ENCODE measurements around the gene EPB41L5.
"Not testable (repeated sequence)": the region's sequence is repeated elsewhere in the genome, so short reads cannot be mapped to it uniquely, and the experiment has no call there.

Gene EPB41L5

DNA sequence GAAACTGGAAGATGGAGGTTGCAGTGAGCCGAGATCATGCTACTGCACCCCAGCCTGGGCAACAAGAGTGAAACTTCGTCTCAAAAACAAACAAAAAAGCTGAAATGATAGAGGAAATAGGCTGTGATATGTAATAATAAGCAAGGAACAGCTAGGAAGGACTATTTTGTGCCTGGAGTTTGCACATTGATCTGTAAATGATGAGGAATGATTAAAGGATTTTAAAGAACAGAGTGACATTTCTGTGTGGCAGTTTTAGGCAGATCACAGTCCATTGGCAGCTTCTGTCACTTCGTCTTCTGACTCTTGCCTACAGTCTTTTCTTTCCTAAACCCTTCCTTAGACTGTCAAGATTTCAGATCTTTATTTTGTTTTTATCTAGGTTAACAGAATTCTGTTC lies 19.4 kb downstream of the EPB41L5 start:
- DNase-seq, result no peak

DNA sequence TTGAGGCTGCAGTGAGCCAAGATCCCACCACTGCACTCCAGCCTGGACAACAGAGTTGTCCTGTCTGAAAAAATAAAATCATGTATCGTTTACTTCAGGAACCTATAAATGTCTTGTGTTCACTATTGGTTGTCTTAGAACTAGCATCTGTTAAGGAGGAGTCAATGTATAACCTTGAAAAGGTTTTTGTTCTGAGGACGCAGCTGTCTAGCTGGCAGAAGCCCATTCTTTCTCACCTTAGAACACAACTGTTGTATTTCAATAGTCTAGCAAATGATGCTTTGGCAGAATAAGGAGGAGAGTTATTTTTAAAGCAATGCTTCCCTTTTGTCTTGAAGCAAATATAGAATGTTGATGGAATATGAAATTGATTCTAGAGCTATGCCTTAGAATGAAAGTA lies 21.1 kb downstream of the EPB41L5 start:
- no peak for DNase-seq

DNA sequence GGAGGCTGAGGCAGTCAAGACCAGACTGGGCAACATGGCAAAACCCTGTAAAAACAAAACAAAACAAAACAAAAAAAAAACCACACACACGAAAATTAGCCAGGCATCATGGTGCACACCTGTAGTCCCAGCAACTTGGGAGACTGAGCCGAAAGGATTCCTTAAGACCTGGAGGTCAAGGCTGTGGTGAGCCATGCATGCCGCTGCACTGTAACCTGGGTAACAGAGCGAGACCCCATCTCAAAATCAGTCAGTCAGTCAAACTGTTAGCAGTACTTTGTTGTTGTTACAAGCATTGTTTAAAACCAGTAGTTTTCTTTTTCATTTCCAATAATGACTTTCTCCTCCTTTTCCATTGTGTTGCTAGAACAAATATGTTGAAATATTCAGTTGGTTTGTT lies 21.7 kb downstream of the EPB41L5 start:
- DNase-seq, result no peak

DNA sequence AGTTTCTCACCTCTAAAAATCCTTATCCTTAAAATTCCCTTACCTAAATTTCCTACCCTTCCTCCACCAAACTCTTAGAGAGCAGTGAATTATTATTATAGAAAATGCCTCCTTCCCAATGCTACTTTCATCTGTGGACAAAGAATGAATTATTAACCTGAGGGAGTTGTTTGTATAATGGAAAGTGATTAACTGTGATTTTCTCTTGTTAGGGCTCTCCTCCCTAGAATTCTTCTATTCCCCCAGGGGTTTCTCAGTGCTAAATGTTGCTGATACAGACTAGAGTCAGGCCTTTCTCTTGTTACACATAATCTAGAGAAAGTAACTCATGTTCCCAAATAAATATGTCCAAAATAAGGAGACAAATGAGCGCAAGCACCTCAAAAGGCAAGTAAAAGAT lies 23.3 kb downstream of the EPB41L5 start:
- no peak for DNase-seq

DNA sequence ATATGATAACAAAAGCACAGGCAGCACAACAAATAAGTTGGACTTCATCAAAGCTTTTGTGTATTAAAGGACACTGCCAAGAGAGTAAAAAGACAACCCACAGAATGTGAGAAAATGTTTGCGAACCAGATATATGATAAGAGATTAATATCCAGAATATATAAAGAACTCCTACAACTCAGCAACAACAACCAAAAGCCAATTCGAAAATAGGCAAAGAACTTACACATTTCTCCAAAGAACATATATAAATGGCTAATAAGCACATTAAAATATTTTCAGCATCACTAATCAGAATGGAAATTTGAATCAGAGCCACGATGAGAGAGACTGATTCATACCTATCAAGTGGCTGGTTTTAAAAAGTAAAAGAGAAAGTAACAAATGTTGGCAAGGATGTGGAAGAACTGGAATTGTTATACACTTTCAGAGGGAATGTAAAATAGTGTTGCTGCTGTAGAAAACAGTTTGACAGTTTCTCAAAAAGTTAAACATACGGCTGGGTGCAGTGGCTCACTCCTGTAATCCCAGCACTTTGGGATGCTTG lies 25.2 kb downstream of the EPB41L5 start:
- DNase-seq, result no peak

DNA sequence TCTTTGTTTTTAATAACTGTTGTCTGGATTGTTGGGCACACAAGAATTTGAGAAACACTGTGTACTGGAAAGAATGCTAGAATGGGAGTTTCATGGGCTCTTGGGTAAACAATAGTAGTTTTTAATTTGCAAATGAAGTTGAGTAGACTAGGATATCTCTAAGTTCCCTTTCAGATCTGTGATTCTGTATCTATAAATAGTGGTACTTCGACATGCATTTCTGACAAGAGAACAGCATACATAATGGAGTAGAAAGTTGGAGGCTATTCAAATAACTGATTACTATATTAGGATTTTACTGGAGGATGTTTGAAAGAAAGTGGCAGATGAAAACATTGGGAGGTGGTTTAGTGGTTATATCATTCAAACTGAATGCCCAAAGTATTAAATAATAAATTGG lies 29.5 kb downstream of the EPB41L5 start:
- DNase-seq, result no peak

DNA sequence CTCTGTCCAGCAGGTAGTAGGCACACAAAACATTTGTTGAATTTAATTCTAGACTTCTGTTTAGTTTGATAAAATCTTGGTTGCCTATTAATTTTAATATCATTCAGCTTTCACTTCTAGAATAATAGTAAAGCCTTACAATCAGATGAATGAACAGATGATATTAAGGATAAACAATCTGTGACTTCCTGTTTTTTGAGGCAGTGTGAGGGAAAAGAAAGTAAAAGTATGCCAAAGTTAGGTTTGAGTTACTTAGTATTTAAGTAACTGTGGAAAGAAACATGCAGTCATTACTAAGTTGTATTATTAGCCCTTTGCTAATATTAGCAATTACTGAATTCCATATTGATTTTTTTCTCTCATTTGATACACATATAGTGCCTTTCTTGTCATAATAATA lies 31.5 kb downstream of the EPB41L5 start:
- DNase-seq, result no peak

DNA sequence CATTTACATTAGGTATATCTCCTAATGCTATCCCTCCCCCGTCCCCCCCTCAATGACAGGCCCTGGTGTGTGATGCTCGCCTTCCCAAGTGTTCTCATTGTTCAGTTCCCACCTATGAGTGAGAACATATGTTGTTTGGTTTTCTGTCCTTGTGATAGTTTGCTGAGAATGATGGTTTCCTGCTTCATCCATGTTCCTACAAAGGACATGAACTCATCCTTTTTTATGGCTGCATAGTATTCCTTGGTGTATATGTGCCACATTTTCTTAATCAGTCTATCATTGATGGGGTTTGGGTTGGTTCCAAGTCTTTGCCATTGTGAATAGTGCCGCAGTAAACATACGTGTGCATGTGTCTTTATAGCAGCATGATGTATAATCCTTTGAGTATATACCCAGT lies 32.9 kb downstream of the EPB41L5 start:
- not testable (repeated sequence) for DNase-seq

DNA sequence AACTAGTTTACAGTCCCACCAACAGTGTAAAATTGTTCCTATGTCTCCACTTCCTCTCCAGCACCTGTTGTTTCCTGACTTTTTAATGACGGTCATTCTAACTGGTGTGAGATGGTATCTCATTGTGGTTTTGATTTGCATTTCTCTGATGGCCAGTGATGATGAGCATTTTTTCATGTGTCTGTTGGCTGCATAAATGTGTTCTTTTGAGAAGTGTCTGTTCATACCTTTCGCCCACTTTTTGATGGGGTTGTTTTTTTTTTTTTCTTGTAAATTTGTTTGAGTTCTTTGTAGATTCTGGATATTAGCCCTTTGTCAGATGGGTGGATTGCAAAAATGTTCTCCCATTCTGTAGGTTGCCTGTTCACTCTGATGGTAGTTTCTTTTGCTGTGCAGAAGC lies 33.4 kb downstream of the EPB41L5 start:
- not testable (repeated sequence) for DNase-seq

DNA sequence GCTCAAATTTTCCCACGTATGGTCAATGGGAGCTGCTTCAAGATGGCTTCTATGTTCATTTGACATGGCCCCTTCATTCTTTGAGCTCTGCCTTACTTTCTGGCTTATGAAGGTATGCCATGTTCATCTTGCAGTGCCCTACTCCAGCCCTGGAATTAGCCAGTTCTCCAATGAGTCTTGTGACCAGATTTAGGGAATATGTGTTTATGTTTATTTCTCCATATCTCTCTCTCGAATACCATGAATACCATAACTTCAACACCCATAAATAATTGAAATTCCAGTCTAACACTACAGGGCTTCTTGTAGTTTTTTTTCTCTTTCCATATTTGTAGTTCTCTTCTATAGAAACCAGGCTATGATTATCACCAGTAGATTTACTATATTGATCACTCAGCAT lies 39.7 kb downstream of the EPB41L5 start:
- no peak for DNase-seq

DNA sequence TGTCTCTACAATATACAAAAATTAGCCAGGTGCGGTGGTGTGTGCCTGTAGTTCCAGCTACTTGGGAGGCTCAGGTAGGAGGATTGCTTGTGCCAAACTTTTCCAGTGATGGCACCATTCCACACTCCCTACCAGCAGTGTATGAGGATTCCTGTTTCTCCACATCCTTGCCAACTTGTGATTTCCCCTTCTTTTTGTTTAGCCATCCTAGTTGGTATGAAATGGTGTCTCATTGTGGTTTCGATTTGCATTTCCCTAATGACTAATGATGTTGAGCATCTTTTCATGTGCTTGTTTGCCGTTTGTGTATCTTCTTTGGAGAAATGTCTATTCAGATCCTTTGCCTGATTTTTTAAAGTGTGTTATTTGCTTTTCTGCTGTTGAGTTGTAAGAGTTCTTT lies 41.0 kb downstream of the EPB41L5 start:
- DNase-seq, result no peak

DNA sequence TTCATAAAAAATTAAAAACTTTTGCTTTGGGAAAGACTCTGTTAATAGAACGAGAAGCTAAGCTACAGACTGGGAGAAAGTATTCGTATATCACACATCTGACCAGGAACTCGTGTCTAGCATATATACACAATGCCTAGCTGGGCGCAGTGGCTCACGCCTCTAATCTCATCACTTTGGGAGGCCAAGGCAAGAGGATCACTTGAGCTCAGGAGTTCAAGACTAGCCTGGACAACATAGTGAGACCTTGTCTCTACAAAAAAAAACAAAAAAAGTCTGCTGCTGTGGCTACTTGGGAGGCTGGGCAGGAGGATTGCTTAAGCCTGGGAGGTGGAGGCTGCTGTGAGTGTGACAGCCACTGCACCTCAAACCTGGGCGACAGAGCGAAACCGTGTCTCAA lies 46.6 kb downstream of the EPB41L5 start:
- peak; percentile 16 for DNase-seq

DNA sequence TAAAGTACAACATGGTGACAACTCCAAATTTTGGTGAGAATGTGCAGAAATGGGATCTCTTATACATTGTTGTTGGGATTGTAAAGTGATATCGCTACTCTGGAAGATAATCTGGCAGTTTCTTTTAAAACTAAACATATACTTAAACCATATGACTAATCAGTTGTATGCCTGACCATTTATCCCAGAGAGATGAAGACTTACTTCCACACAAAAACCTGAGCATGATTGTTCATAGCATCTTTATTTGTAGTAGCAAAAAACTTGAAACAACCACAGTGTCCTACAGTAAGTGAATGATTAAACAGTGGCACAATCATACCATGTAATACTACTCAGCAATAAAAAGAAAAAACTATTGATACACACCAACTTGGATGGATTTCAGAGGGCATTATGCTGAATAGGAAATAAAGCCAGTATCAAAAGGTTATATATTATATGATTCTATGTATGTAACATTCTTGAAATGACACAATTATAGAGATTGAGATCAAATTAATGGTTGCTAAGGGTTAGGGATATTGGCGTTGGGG lies 47.3 kb downstream of the EPB41L5 start:
- no peak for DNase-seq

DNA sequence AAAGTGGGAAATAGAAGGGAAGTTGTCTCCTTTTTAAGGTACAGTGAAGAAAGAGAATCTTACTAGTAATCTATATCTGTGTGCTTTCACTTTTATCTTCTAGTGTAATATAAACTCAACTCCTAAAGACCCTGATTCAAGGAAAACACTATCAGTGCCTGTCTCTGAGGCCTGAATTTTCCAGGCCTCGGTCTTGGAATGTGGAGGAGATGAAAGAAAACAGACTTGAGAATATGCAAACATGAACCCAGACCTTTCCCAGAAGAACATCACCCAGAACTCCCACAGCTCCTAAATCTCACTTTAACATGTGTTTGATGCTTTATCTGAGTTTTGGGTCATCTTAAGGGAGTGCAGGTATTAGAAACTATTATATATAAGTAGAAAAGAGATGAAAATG lies 51.8 kb downstream of the EPB41L5 start:
- DNase-seq, result no peak

DNA sequence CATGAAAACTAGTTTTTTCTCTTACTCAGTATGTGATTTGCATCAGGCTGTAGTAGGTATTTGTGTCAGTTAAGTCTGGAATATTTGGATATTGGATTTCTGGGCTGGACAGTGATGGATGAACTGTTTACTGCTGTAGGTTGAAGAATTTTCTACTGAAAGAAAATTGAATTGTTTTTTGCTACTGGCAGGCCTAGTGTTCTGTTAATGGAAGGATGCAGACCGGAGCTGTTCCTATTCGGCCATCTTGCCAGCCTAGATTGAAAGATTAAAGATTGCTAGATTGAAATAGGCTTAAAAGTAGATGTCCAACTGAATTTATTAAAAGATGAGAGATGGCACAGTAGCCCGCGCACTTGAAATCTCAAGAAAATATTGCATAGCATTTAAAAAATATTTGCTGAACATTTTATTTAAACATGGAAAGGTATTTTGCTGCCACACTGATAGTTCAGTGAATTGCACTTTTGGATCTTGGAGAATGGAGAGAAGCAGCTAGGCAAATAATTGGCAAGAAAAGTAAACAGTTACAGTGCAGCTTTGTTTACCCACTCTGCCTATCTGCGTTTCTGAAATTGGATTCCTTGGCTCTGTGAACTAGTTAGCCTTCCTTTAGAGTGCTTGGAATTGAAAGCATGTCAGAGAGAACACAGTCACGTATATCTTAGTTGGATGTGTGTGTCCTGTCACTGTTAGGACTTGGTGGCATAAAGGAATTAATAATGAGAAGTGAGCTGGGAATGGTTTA lies 54.1 kb downstream of the EPB41L5 start:
- DNase-seq, result peak; percentile 83

DNA sequence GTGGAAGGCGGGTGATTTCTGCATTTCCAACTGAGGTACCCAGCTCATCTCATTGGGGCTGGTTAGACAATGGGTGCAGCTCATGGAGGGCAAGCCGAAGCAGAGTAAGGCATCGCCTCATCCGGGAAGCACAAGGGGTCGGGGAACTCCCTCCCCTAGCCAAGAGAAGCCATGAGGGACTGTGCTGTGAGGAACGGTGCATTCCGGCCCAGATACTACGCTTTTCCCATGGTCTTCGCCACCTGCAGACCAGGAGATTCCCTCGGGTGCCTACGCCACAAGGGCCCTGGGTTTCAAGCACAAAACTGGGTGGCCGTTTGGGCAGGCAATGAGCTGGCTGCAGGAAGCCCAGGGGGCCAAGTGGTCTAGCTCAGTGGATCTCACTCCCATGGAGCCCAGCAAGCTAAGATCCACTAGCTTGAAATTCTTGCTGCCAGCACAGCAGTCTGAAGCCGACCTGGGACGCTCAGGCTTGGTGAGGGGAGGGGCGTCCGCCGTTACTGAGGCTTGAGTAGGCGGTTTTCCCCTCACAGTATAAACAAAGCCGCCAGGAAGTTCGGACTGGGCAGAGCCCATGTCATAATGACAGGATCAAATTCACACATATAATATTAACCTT lies 55.3 kb downstream of the EPB41L5 start:
- DNase-seq, result peak; percentile 22

DNA sequence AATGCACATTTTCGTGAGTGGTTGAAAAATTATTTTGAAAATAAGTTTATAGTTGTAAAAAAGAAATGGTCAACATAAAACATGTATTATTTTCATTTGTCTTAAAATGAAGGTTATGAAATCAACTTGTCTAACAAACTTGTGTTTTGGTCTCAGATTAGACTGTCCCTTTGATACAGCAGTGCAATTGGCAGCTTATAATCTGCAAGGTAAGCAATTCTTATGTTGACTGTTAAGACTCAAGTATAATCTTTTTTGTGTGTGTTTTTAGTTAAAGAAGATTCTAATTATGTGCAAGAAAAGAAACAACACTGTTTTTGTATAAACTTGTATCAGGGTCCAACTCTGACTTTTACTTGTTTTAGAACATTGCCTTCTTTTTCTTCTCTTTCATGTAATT lies 62.7 kb downstream of the EPB41L5 start:
- no peak for DNase-seq

DNA sequence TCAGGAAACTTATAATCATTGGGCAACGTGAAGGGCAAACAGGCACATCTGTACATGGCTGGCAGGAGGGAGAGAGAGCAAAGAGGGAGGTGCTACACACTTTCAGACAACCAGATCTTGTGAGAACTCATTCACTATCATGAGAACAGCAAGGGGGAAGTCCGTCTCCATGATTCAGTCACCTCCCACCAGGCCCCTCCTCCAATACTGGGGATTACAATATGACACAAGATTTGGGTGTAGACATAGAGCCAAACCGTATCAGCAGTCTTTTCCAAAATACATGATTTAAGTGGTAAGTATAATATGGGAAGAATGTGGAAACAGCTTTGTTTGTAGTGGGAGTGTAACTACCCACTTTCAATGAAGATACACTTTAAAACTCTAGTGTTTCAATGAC lies 65.0 kb downstream of the EPB41L5 start:
- no peak for DNase-seq

DNA sequence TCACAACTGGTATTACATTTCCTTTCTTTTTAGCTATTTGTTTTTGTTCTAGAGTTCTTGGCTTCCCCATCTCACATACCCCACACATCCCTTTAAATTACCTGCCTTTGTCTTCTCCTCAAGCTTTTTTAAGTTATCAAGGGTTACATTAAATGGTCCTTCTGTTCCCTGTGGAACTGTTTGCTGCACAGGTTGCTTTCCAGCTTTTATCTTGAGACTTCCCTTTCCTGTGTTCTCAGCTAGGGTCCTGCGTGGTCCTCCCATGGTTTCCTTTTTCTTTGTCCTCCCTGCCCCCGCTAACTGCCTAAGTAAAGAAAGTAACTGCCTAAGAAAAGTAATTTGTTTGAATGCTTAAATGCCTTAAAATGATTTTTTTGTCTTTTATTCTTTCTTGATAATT lies 66.8 kb downstream of the EPB41L5 start:
- no peak for DNase-seq

DNA sequence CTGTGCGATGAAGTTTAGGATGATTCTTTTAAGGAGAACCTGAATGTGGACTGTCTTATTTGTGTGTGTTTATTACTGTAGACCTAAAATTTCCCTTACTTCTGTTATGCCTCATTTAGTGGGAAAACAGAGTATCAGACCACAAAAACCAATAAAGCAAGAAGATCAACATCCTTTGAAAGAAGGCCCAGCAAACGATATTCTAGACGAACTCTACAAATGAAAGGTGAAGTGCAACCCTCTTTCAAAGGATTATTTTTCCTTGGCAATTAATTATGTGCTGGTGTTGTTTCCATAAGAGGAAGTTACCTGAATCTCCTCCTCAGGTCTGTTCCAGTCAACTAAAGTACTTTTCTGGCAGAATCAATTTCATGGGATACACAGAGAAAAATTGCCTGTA lies 78.6 kb downstream of the EPB41L5 start:
- no peak for DNase-seq

DNA sequence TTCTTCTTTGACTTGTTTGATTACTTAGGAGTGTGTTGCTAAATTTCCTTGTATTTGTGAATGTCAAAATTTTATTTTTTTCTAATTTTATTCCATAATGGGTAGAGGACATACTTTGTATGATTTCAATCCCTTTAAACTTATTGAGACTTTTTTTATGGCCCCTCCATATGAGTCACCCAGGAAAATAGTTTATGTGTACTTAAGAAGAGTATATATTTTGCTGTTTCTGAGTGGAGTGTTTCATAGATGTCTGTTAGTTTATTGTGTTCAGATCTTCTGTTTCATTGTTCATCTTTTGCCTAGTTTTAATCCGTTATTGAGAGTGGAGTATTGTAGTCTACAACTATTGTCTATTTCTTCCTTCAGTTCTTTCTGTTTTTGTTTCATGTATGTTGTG lies 81.9 kb downstream of the EPB41L5 start:
- DNase-seq, result no peak

DNA sequence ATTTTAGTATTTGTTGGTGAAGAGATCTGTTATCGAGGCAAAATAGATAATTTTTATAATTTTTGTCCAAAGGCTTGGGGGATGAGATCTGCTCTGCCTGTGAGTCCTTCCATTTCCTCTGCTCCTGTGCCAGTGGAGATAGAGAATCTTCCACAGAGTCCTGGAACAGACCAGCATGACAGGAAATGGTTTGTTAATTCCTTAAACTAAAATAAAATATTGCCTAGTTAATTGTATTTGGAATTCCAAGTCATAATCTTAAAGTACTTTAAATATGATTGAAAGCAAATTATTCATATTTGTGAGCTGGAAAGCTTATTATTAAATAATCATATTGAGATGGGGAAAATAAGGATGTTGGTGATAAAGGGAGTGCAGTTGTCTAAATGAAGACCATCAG lies 87.8 kb downstream of the EPB41L5 start:
- DNase-seq, result no peak

DNA sequence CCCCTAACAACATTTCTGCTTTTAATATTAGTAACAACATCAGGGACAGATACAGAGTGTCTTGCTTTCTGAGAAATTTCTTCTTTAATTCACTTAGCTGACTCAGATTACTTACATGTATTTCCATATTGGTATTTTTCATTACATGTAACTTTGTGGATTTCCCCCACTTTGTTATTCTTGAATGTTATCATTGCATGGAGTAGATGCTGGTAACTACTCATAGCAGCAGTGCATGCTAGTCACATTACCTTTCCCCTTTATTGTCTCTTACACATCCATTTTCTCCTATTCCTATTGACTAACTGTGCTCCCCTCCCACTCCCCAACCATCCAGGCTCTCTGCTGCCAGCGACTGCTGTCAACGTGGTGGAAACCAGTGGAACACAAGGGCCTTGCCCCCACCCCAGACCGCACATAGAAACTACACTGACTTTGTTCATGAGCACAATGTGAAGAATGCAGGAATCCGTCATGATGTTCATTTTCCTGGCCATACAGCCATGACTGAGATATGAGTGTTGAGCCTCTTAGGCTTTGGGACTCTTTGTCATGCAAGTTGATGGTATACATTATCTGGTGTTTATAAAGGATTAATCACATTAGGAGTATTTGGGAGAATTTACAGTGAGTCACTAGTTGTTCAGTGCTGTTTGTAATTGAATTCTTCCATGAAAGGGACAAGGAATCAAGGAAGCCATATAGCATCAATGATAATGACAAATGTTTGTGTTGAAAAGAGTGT lies 91.0 kb downstream of the EPB41L5 start:
- DNase-seq, result no peak

DNA sequence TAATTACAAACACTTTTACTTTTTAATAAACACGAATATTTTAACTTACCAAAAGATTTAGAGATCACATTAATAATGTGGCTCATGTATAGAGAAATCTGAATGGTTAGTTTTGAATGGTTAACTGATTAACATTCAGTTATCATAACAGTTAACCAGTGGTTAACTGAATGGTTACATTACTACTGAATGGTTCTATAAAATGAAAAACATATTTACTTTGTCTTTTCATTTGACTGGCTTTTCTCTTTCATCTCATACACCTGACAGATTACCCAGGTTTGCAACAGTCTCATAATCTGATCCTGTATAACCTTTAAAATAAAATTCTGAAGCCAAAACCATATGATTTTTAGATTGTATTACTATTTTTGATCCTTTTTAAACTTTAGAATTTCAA lies 91.9 kb downstream of the EPB41L5 start:
- DNase-seq, result no peak
